HG02759 (cell line): ENCODE results near the gene ZNF385D.

Source experiments
- ATAC-seq: cut with Tn5 transposase; IDR thresholded peaks from one replicate; pipeline ENCODE4 v1.9.1; 2021; ENCODE audit warnings: mild to moderate bottlenecking, moderate library complexity; ENCODE audit not compliant: unreplicated experiment

Gene ZNF385D

GRCh38 chr3:21682206-21682605, 68.8 kb downstream of the ZNF385D start:
- no peak for ATAC-seq

DNA sequence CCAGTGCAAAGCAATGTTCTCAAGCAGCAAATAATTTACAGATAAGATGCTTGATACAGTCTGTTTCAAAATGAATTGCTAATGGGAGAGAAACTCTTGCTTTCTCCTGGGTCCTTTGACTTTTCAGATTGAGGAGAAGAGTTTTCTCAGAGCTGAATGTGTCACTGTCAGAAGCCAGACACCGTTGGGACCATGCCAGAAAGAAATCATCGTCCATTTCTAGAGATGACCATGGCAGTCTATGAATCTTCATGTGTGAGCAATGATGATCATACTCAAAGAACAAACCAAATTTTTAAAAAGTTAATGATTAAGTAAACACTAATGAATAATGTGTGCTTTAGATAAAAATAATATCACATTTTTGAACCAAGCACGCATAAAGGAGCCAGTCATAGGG, 77.6 kb downstream of the ZNF385D start:
- no peak for ATAC-seq

DNA sequence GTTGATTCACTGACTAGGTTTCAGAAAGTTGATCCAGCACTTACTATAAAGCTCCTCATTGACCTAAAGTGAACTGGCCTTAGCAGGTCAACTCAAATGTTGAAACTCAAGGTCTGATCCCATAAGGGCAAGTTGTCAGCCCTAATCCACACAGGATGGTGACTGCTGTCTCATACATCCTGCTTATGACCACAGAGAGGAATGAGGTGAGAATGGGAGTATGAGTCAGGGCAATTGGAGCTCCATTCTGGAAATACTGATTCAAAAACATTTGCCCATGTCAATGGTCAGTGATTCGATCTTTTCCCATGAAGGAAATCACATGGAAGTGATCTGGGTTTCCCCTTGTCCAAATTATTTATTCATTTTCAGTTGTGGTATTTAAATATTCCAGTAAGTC, 78.7 kb downstream of the ZNF385D start:
- ATAC-seq, result no peak

DNA sequence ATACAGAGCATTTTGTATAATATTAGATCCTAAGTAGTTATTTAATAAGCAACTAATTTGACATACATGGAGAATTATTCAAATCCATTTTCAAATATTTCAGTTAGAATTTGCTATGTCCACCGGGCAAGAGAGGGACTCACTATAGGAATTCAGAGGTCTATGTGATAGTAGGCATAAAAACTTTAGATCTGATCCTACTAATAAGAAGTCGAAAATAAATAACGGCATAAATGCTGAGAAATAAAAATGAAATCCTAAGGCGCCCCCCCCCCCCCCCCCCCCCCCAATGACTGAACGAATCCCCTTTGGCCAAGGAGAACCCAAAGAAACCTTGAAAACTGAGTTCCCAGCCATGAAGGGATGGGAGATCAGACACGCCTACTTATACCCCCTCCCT, 80.6 kb downstream of the ZNF385D start:
- no peak for ATAC-seq

GRCh38 chr3:21668012-21668411, 83.0 kb downstream of the ZNF385D start:
- no peak for ATAC-seq

GRCh38 chr3:21665444-21666100, 85.4 kb downstream of the ZNF385D start:
- ATAC-seq, result no peak

DNA sequence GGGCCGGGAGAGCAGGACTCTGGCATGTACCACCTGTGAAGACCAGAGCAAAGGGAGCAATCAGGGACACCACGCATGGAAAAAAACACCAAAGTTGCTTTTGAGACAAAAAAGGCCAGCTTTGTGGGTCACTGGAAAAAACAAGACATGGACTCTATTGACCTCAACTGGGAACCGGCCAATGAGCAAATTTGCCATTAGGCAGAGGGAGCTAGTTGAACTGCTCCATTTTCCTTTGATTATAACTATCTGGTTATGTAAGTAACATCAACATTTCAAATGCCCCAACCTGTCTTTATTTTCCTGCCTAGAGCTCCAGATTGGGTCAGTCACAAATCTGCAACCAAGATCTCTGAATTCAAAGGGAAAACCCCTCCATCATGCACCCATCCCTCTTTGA, 86.0 kb downstream of the ZNF385D start:
- ATAC-seq, result no peak

DNA sequence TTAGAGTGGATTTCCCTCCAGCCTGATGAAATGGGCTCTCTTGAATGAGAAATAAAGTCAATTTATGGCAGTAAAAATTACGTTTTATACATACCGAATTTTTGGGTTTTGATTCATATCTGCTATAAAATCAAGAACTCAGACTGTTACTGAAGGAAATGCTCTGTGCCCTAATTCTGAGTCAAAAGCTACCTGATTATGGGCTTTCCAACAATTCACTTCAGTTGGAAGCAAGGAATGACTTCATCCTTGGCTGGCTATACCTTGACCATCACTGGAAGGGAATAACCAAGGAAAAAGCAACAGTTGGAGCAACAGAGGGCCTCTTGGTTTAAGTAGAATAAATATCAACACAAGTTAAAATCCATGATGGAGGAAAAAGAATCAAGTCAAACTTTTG, 88.6 kb downstream of the ZNF385D start:
- ATAC-seq, result no peak

GRCh38 chr3:21654662-21655061, 96.3 kb downstream of the ZNF385D start:
- no peak for ATAC-seq

GRCh38 chr3:21654241-21654640, 96.8 kb downstream of the ZNF385D start:
- no peak for ATAC-seq

- ATAC-seq, result no peak
Measured at GRCh38 chr3:21649519-21649918, 101.5 kb downstream of the ZNF385D start.

- no peak for ATAC-seq
Measured at GRCh38 chr3:21647961-21648360, 103.0 kb downstream of the ZNF385D start.

DNA sequence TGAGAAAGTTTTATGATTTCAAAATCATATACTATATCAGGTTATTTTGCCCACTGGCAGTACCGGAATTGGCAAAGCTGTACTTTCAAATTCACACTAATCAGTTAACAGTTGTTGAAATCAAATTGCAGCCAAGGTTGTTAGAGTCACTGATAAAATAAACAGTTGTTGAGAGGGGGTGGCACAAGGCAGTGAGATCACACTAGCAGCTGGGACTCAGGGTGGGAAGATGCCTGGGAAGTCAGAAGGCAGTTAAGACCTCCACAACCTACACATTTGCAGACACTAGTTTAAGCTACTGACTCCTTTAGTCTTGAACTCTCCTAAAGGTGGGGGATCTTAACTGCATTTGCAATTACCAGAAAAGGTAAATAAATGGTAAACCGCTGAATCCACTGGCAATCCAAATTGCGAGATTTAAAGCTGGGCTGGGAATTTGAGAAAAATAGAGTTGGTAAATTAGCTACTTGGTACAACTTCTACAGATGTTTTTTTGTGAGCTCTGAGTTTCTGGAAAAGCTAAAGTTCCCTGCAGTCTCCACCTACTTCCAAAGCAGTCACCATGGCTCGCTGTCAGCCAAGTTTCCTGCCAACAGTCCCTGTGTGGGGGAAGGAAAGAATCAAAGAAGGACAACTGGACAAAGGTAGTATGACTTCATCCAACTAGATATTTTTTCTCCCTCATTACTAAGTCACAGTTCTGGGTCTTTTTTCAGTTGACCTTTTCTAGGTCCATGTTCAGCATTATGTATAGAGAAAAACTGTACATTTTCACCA, 105.7 kb downstream of the ZNF385D start:
- no peak for ATAC-seq

GRCh38 chr3:21644268-21644667, 106.7 kb downstream of the ZNF385D start:
- ATAC-seq, result no peak

- no peak for ATAC-seq
Measured at GRCh38 chr3:21643752-21644151, 107.3 kb downstream of the ZNF385D start.

DNA sequence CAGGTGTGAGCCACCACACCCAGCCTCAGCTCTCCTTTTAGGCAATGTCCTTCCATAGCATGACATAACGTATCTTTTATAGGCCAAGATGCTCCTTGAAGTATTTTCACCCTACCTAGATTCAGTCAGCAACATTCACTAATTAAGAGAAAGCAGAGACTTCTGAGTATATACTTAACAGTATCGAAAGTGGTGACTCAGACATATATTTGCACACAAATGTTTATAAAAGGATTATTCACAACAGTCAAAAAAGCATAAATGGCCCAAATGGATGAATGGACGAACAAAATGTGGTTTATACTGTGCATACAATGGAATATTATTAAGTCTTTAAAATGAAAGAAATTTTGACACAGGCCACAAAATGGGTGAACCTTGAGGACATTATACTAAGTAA, 108.6 kb downstream of the ZNF385D start:
- no peak for ATAC-seq

- ATAC-seq, result no peak
Measured at GRCh38 chr3:21641959-21642358, 109.1 kb downstream of the ZNF385D start.

- ATAC-seq, result no peak
Measured at GRCh38 chr3:21638488-21638887, 112.5 kb downstream of the ZNF385D start.

DNA sequence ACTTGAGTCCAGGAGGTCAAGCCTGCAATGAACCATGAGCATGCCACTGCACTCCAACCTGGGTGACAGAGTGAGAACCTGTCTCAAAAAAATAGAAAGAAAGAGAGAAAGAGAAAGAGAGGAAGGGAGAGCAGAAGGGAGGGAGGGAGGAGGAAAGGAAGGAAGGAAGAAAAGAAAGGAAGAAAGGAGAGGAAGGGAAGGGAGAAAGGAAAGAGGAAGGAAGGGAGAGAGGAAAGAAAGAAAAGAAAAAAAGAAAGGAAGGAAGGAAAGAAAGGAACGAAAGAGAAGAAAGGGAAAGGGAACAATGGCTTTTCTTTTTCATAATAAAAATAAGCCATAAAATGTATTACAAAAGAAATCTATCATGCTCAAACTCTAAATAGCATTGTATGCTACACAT, 116.9 kb downstream of the ZNF385D start:
- no peak for ATAC-seq

DNA sequence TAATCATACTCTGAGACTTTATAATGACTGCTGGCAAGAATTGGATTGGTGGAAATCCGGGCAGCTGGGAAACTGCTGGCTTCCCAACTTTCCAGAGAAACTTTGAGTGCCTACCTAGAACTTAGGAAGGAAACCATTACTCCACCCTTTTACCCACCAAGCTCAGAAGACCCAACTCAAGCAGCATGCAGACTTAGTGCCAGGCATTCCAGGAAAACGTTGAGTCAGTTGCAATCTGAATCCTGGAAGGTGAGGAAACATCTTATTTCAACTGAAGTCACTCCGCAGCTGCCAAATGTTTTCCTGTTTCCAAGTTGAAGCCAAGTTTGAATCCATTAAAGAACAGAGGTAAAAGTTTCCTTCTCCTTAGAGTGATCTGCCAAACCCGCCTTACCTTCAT, 126.5 kb downstream of the ZNF385D start:
- no peak for ATAC-seq

GRCh38 chr3:21621181-21621651, 129.8 kb downstream of the ZNF385D start:
- ATAC-seq, result no peak

DNA sequence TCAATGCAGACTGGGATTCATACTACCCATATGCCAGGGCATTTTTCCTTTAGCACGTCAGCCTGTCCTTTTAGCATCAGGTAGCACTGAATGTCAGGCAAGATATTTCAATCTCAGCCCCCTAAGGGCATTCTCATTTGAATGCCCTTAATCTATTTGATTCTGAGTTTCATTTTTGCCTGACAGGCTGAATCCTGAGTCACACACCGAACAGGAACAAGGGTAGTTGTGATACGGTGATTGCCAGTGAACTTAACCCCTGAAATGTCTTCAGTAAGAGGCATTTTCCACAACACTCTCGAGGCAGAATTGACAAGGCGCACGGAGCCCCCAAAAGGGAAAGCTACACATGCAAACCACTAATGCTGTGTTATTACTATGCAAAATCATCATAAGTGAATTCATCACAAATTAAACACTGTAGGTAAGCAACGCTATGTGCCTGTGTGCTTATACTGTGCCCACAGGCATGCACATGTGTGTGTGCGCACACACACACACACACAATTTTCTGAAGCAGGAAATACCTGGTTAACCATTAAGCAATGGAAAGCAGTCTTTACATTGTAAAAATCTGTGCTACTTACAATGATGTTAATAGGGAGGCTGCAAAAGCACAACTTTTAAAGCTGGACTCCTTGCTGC, 130.4 kb downstream of the ZNF385D start:
- no peak for ATAC-seq
